Measurements from ENCODE around the gene MPIG6B. TPM values are rescaled to one million over a fixed set of nuclear protein-coding genes. Genes with fewer than 3 reads are reported as not detected.
A peak's percentile ranks its signal among the peaks of the same experiment; 100 is the strongest.

The MPIG6B gene, protein sequence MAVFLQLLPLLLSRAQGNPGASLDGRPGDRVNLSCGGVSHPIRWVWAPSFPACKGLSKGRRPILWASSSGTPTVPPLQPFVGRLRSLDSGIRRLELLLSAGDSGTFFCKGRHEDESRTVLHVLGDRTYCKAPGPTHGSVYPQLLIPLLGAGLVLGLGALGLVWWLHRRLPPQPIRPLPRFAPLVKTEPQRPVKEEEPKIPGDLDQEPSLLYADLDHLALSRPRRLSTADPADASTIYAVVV
- 0.12 TPM in 1 of 2 replicates, not detected in the other for total RNA-seq

DNA sequence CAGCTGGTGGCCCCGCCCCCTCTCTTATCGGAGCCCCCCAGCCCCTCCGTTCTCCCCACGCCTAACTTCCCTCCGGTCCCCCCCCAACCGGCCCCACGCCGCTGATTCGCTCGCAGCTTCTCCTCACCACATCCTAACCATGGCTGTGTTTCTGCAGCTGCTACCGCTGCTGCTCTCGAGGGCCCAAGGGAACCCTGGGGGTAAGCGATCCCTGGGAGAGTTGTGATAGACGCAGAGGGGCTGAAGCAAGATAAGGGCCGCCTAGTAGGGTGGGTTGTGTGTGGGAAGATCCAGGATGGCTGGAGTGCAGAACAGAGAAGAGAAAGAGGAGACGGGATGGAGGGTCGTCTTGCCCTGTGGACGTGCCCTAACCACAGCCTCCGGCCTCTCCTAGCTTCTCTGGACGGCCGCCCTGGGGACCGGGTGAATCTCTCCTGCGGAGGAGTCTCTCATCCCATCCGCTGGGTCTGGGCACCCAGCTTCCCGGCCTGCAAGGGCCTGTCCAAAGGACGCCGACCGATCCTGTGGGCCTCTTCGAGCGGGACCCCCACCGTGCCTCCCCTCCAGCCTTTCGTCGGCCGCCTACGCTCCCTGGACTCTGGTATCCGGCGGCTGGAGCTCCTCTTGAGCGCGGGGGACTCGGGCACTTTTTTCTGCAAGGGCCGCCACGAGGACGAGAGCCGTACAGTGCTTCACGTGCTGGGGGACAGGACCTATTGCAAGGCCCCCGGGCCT lies at the start of gene MPIG6B:
Gene MPIG6B, plus strand, starts transcription at position 129 of the 735 bp plus-strand sequence. Its CDS starts 11 bp downstream, at position 140.
- CTCF ChIA-PET = interaction anchor here (0.8 to 1.7 kb wide), 2 partner anchors 46 to 106 kb away, joined by 3 to 4 read pairs; no protein-coding TSS in a partner anchor
- peaks cover 40% of the 10 kb centered on the region for H3K4me1 Mint-ChIP-seq
- no peak within 1 kb of the TSS for H3K4me3 Mint-ChIP-seq
- H3K27me3 Mint-ChIP-seq = no peaks in the 10 kb centered on the region
- POLR2A ChIA-PET = interaction anchor here (0.5 to 7.7 kb wide), 10 partner anchors 13 to 1168 kb away, joined by 3 to 131 read pairs (median 4); partner anchors contain the start of genes ABHD16A, CLIC1, GPANK1 and MSH5
- H3K36me3 Mint-ChIP-seq (ENCODE audit: low read depth) = peaks cover 25% of the 10 kb centered on the region
- H3K9me3 Mint-ChIP-seq = no peaks in the 10 kb centered on the region
- intact Hi-C loops (cut with micrococcal nuclease) = no loop called here
- ATAC-seq (ENCODE audit: low read depth) (no peak), DNase-seq (no peak)
- TF ChIP-seq CTCF (IDR thresholded peaks at IDR 0.05) = no peak
- peak within 1 kb of the TSS; percentile 46 for H3K27ac Mint-ChIP-seq

GRCh38 chr6:31676322-31676903 lies 46.8 kb upstream of the MPIG6B start:
- TF ChIP-seq CTCF (IDR thresholded peaks at IDR 0.05) = no peak
- intact Hi-C loops (cut with micrococcal nuclease) = no loop called here

DNA sequence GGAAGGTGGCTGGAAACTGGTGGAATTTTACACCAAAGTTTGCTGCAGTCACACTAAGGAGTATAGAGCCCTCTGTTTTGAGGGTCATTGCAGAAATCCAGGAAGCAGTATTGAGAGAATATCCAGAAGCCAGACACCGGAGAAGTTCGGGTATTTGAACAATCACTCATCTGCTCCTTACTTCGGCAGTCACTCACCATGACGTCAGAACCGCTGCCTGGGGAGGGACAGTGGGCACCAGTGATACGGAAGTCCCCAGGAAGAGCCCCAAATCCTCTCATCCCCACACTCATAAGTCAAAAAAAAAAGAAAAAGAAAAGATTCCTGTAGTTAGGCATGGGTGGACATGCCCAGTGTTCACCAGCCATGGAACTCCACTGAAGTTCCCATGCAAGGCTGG lies 46.3 kb upstream of the MPIG6B start:
- ATAC-seq (ENCODE audit: low read depth) = no peak
- DNase-seq = no peak
- Mint-ChIP-seq H3K4me1 (peaks cover 31% of the 10 kb centered on the region), H3K36me3 (ENCODE audit: low read depth) (peaks cover 22% of the 10 kb centered on the region), H3K4me3 (no peak overlapping the region), H3K9me3 (no peaks in the 10 kb centered on the region), H3K27ac (no peak overlapping the region), H3K27me3 (no peaks in the 10 kb centered on the region)
- no peak for TF ChIP-seq CTCF (IDR thresholded peaks at IDR 0.05)
- intact Hi-C loops (cut with micrococcal nuclease) = no loop called here
- POLR2A ChIA-PET = interaction anchor here (1.0 kb wide), 1 partner anchor 61 kb away, joined by 3 read pairs; no protein-coding TSS in a partner anchor
- CTCF ChIA-PET = no interaction called here

More at GRCh38 chr6:31676322-31676903, 46.8 kb upstream of the MPIG6B start:
- CTCF ChIA-PET = interaction anchor here (0.8 kb wide), 1 partner anchor 277 kb away, joined by 3 read pairs; no protein-coding TSS in a partner anchor
- Mint-ChIP-seq H3K27me3 (no peaks in the 10 kb centered on the region), H3K4me1 (peaks cover 26% of the 10 kb centered on the region), H3K27ac (peak overlapping the region; percentile 27), H3K36me3 (ENCODE audit: low read depth) (peaks cover 26% of the 10 kb centered on the region), H3K4me3 (no peak overlapping the region), H3K9me3 (no peaks in the 10 kb centered on the region)
- no peak for DNase-seq
- POLR2A ChIA-PET = interaction anchor here (0.6 to 1.0 kb wide), 3 partner anchors 13 to 135 kb away, joined by 3 read pairs; no protein-coding TSS in a partner anchor
- peak; percentile 20 for ATAC-seq (ENCODE audit: low read depth)

GRCh38 chr6:31677955-31678354 lies 45.2 kb upstream of the MPIG6B start:
- intact Hi-C loops (cut with micrococcal nuclease) = no loop called here
- ChIA-PET POLR2A (interaction anchor here (1.0 kb wide), 1 partner anchor 13 kb away, joined by 3 read pairs; the partner anchor contains the start of gene GPANK1), CTCF (interaction anchor here (0.9 kb wide), 1 partner anchor 92 kb away, joined by 3 read pairs; no protein-coding TSS in a partner anchor)
- Mint-ChIP-seq H3K9me3 (no peaks in the 10 kb centered on the region), H3K36me3 (ENCODE audit: low read depth) (peaks cover 11% of the 10 kb centered on the region), H3K4me1 (peaks cover 36% of the 10 kb centered on the region), H3K4me3 (no peak overlapping the region), H3K27me3 (no peaks in the 10 kb centered on the region), H3K27ac (no peak overlapping the region)
- no peak for TF ChIP-seq CTCF (IDR thresholded peaks at IDR 0.05)
- DNase-seq = no peak
- ATAC-seq (ENCODE audit: low read depth) = no peak

Data from activated B cell treated with CpG ODN at 0.5 μM for 24 hours (primary cell).